Cardiac muscle cell (in vitro differentiated cells and primary cell): ENCODE results near the gene CADM4. TPM values are rescaled to one million over a fixed set of nuclear protein-coding genes. Genes with fewer than 3 reads are reported as not detected.
"Not testable (repeated sequence)": the region's sequence is repeated elsewhere in the genome, so short reads cannot be mapped to it uniquely, and the experiment has no call there.

Experiments used
- DNase-seq, 2 donors: peaks; one replicate each; pipeline versions ENCODE4 v3.0.0 to v3.0.0-alpha.2; 2010 to 2017; ENCODE audit warnings: low read depth in 1 of 2, low spot score in 1 of 2
- H3K27ac ChIP-seq: fragments of 200-600 bp; sonication (generic); 2 replicates; pipeline ENCODE4 v1.5.1; 2016
- H3K27me3 ChIP-seq: fragments of 200-600 bp; sonication (generic); 2 replicates; pipeline ENCODE4 v1.6.0; 2016; ENCODE audit warnings: control low read depth
- H3K36me3 ChIP-seq: fragments of 200-600 bp; sonication (generic); 2 replicates; pipeline ENCODE4 v1.5.1; 2016; ENCODE audit warnings: control low read depth
- H3K4me1 ChIP-seq: fragments of 200-600 bp; sonication (generic); 2 replicates; pipeline ENCODE4 v1.8.1; 2017; ENCODE audit warnings: low read depth, mild to moderate bottlenecking, mixed run types
- H3K4me3 ChIP-seq: fragments of 200-600 bp; sonication (generic); 2 replicates; pipeline ENCODE4 v1.5.1; 2016; ENCODE audit warnings: mild to moderate bottlenecking
- H3K9me3 ChIP-seq: fragments of 200-600 bp; sonication (generic); 2 replicates; pipeline ENCODE4 v1.5.1; 2017; ENCODE audit warnings: low read depth, mild to moderate bottlenecking, control low read depth
- CTCF ChIP-seq: IDR thresholded peaks from 2 replicates; pipeline ENCODE4 v1.5.1; 2012; ENCODE audit warnings: low read depth, mild to moderate bottlenecking, low read length
- polyA plus RNA-seq: library from polyadenylated mRNA; unstranded; fragments of >200 nt; fragmentation: Nextera tagmentation; extraction: Ambion mirVana; gene quantifications from 2 replicates; pipeline ENCODE4 v1.2.1, GENCODE V29; 2016
- total RNA-seq: library from RNA; depleted of rRNA; stranded (reverse); fragments of >200 nt; gene quantifications from 2 replicates; pipeline ENCODE4 v1.2.3, GENCODE V29; 2016

Gene CADM4
- total and polyA plus RNA-seq, 2 experiments from 2014 or later, result 12.3 to 40.5 TPM

GRCh38 chr19:43592800-43593350, 46.8 kb downstream of the CADM4 start:
- H3K4me3 ChIP-seq, result no peak overlapping the region
- no peak for TF ChIP-seq CTCF
- peaks cover 3% of the 10 kb centered on the region for H3K4me1 ChIP-seq
- H3K27ac ChIP-seq, result no peak overlapping the region
- H3K36me3 ChIP-seq, result no peaks in the 10 kb centered on the region
- no peak for DNase-seq
- H3K27me3 ChIP-seq, result no peaks in the 10 kb centered on the region
- no peaks in the 10 kb centered on the region for H3K9me3 ChIP-seq

- Histone ChIP-seq H3K27me3 (no peaks in the 10 kb centered on the region), H3K27ac (no peak overlapping the region), H3K4me3 (no peak overlapping the region), H3K36me3 (no peaks in the 10 kb centered on the region), H3K4me1 (peaks cover 2% of the 10 kb centered on the region), H3K9me3 (no peaks in the 10 kb centered on the region)
- TF ChIP-seq CTCF, result no peak
- no peak for DNase-seq
Observed at GRCh38 chr19:43591904-43592772, 47.5 kb downstream of the CADM4 start.

GRCh38 chr19:43589678-43590077, 50.0 kb downstream of the CADM4 start:
- Histone ChIP-seq H3K4me3 (no peak overlapping the region), H3K27ac (no peak overlapping the region), H3K4me1 (no peaks in the 10 kb centered on the region), H3K9me3 (no peaks in the 10 kb centered on the region), H3K36me3 (peaks cover 4% of the 10 kb centered on the region), H3K27me3 (no peaks in the 10 kb centered on the region)
- no peak for TF ChIP-seq CTCF
- no peak for DNase-seq

- Histone ChIP-seq H3K4me3 (no peak overlapping the region), H3K27ac (no peak overlapping the region), H3K36me3 (peaks cover 4% of the 10 kb centered on the region), H3K4me1 (no peaks in the 10 kb centered on the region), H3K9me3 (no peaks in the 10 kb centered on the region), H3K27me3 (no peaks in the 10 kb centered on the region)
- no peak for DNase-seq
- TF ChIP-seq CTCF, result no peak
Observed at GRCh38 chr19:43589277-43589676, 50.4 kb downstream of the CADM4 start.

- not testable (repeated sequence) for H3K27ac ChIP-seq, H3K9me3 ChIP-seq, H3K4me3 ChIP-seq, H3K27me3 ChIP-seq, DNase-seq, H3K4me1 ChIP-seq, H3K36me3 ChIP-seq
Observed at GRCh38 chr19:43587029-43587428, 52.6 kb downstream of the CADM4 start.

- Histone ChIP-seq H3K4me3 (no peak overlapping the region), H3K27me3 (no peaks in the 10 kb centered on the region), H3K9me3 (no peaks in the 10 kb centered on the region), H3K36me3 (peaks cover 4% of the 10 kb centered on the region), H3K27ac (no peak overlapping the region), H3K4me1 (no peaks in the 10 kb centered on the region)
- no peak for TF ChIP-seq CTCF
- DNase-seq, result no peak
Observed at GRCh38 chr19:43586346-43586745, 53.3 kb downstream of the CADM4 start.
